Measurements from ENCODE around the gene DHX30. TPM values are rescaled to one million over a fixed set of nuclear protein-coding genes. Genes with fewer than 3 reads are reported as not detected.

Gene DHX30
- total RNA-seq, 2 experiments from 2014 or later = 96.6 to 102 TPM

- H4K20me1 ChIP-seq (ENCODE audit: insufficient read depth, low read length) = no peaks in the 10 kb centered on the region
- no peak for TF ChIP-seq CTCF (conservative IDR thresholded peaks at IDR 0.05; ENCODE audit: low read length)
- no peak for TF ChIP-seq EZH2phosphoT487 (IDR thresholded peaks at IDR 0.05; ENCODE audit: borderline replicate concordance, low read depth, low read length)
Measured at GRCh38 chr3:47877719-47878118, 74.8 kb downstream of the DHX30 start.

GRCh38 chr3:47882338-47882737, 79.4 kb downstream of the DHX30 start:
- CTCF ChIA-PET (ENCODE audit: unreplicated experiment) = no interaction called here
- no peak for DNase-seq (ENCODE audit: low spot score)
- Histone ChIP-seq H2AFZ (ENCODE audit: low read length) (no peak overlapping the region), H3K36me3 (ENCODE audit: insufficient read depth, low read length) (no peaks in the 10 kb centered on the region), H3K4me2 (ENCODE audit: low read length) (no peak overlapping the region), H3K4me1 (ENCODE audit: insufficient read depth, low read length, poor library complexity, severe bottlenecking) (peaks cover 12% of the 10 kb centered on the region), H3K9me2 (ENCODE audit: insufficient read depth, low read length) (no peaks in the 10 kb centered on the region), H3K9me3 (ENCODE audit: low read length) (no peaks in the 10 kb centered on the region), H3K27ac (ENCODE audit: low read depth, low read length, poor library complexity, severe bottlenecking) (no peak overlapping the region), H3K4me3 (ENCODE audit: low read depth, low read length, poor library complexity, severe bottlenecking) (no peak overlapping the region), H3K79me2 (ENCODE audit: insufficient read depth, low read depth, low read length) (no peaks in the 10 kb centered on the region), H4K20me1 (ENCODE audit: insufficient read depth, low read length) (no peaks in the 10 kb centered on the region)
- intact Hi-C loops (cut with micrococcal nuclease; ENCODE audit: unreplicated experiment) = no loop called here
- TF ChIP-seq EZH2phosphoT487 (IDR thresholded peaks at IDR 0.05; ENCODE audit: borderline replicate concordance, low read depth, low read length) (no peak), CTCF (conservative IDR thresholded peaks at IDR 0.05; ENCODE audit: low read length) (no peak)
- POLR2A ChIA-PET = interaction anchor here (0.6 to 0.9 kb wide), 2 partner anchors 8 to 59 kb away, joined by 3 to 4 read pairs; no protein-coding TSS in a partner anchor
- BruUV-seq (replicated peaks) = no TSS peak

More at GRCh38 chr3:47877719-47878118, 74.8 kb downstream of the DHX30 start:
- intact Hi-C loops (cut with micrococcal nuclease; ENCODE audit: unreplicated experiment) = no loop called here
- Histone ChIP-seq H3K9me3 (ENCODE audit: low read length) (no peaks in the 10 kb centered on the region), H3K4me3 (ENCODE audit: low read depth, low read length, poor library complexity, severe bottlenecking) (no peak overlapping the region), H3K36me3 (ENCODE audit: insufficient read depth, low read length) (no peaks in the 10 kb centered on the region), H3K9me2 (ENCODE audit: insufficient read depth, low read length) (no peaks in the 10 kb centered on the region), H3K4me2 (ENCODE audit: low read length) (no peak overlapping the region), H2AFZ (ENCODE audit: low read length) (no peak overlapping the region), H3K79me2 (ENCODE audit: insufficient read depth, low read depth, low read length) (no peaks in the 10 kb centered on the region), H3K4me1 (ENCODE audit: insufficient read depth, low read length, poor library complexity, severe bottlenecking) (no peaks in the 10 kb centered on the region), H3K27ac (ENCODE audit: low read depth, low read length, poor library complexity, severe bottlenecking) (no peak overlapping the region)
- BruUV-seq (replicated peaks) = no TSS peak
- ChIA-PET POLR2A (no interaction called here), CTCF (ENCODE audit: unreplicated experiment) (no interaction called here)
- DNase-seq (ENCODE audit: low spot score) = no peak

DNA sequence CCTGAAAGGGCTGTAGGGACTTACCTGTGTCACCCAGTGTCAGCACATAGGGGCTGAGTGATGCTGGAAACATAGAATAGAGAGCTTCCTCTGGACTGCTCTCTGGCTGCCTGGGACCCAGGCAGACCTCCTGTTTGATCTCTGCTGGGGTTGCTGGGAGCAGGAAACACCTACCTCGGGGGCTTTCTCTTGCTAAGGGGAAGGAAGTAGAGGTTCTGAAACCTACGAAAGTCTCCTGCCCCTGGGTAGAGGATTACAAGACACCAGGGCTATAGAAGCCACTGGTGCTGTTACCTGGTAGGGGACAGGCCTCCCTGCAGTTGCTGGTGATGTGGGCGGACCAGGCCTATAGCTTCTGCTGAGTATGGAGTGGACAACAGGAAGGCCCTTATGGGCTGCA, 81.7 kb downstream of the DHX30 start:
- POLR2A ChIA-PET = interaction anchor here (1.0 kb wide), 1 partner anchor 9 kb away, joined by 3 read pairs; no protein-coding TSS in a partner anchor
- DNase-seq (ENCODE audit: low spot score) = peak; percentile 59

More for the DNA sequence above, 81.7 kb downstream of the DHX30 start:
- TF ChIP-seq CTCF (conservative IDR thresholded peaks at IDR 0.05; ENCODE audit: low read length) (no peak), EZH2phosphoT487 (IDR thresholded peaks at IDR 0.05; ENCODE audit: borderline replicate concordance, low read depth, low read length) (no peak)
- Histone ChIP-seq H3K4me3 (ENCODE audit: low read depth, low read length, poor library complexity, severe bottlenecking) (no peak overlapping the region), H3K9me3 (ENCODE audit: low read length) (no peaks in the 10 kb centered on the region), H3K4me2 (ENCODE audit: low read length) (no peak overlapping the region), H3K27ac (ENCODE audit: low read depth, low read length, poor library complexity, severe bottlenecking) (no peak overlapping the region), H3K4me1 (ENCODE audit: insufficient read depth, low read length, poor library complexity, severe bottlenecking) (peaks cover 12% of the 10 kb centered on the region), H3K9me2 (ENCODE audit: insufficient read depth, low read length) (no peaks in the 10 kb centered on the region), H3K36me3 (ENCODE audit: insufficient read depth, low read length) (no peaks in the 10 kb centered on the region), H4K20me1 (ENCODE audit: insufficient read depth, low read length) (no peaks in the 10 kb centered on the region), H2AFZ (ENCODE audit: low read length) (no peak overlapping the region), H3K79me2 (ENCODE audit: insufficient read depth, low read depth, low read length) (no peaks in the 10 kb centered on the region)
- no TSS peak for BruUV-seq (replicated peaks)
- intact Hi-C loops (cut with micrococcal nuclease; ENCODE audit: unreplicated experiment) = no loop called here
- CTCF ChIA-PET (ENCODE audit: unreplicated experiment) = no interaction called here
